ENCODE measurements around the gene TLL1.

GRCh38 chr4:165964591-165964990 lies 91.6 kb downstream of the TLL1 start:
- no peak for TF ChIP-seq CTCF (IDR thresholded peaks at IDR 0.05)
- no peak for TF ChIP-seq POLR2A (IDR thresholded peaks at IDR 0.05)

All from body of pancreas (tissue), 4 donors.